GM19438 (cell line): ENCODE results near the gene ZBTB3.
"Not testable (repeated sequence)": the region's sequence is repeated elsewhere in the genome, so short reads cannot be mapped to it uniquely, and the experiment has no call there.

Experiments used
- ATAC-seq: cut with Tn5 transposase; IDR thresholded peaks from one replicate; pipeline ENCODE4 v1.9.1; 2021; ENCODE audit warnings: low read depth; ENCODE audit not compliant: unreplicated experiment

The ZBTB3 gene

DNA sequence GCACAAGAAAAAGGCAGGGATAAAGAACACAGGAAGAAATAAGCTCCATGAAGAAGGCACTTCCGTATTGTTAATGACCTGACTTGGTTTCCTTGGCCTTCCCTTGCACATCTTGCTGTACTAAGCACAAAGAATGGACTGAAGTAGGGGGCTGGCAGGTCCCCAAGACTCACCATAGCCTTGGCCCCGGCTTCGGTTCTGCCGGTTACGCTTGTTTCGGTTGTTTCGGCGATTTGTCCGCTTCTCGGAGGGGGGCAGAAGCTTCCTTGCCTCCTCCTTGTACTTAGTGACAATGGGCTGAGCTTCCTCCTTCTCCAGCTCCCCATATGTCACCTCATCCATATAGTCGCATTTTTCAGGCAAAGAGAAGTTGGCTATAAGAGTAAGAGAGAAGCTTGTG lies 37.1 kb downstream of the ZBTB3 start:
- no peak for ATAC-seq

- no peak for ATAC-seq
These were observed 37.8 kb downstream of the ZBTB3 start for GRCh38 chr11:62716206-62716605.

GRCh38 chr11:62715150-62716130 lies 38.5 kb downstream of the ZBTB3 start:
- no peak for ATAC-seq

DNA sequence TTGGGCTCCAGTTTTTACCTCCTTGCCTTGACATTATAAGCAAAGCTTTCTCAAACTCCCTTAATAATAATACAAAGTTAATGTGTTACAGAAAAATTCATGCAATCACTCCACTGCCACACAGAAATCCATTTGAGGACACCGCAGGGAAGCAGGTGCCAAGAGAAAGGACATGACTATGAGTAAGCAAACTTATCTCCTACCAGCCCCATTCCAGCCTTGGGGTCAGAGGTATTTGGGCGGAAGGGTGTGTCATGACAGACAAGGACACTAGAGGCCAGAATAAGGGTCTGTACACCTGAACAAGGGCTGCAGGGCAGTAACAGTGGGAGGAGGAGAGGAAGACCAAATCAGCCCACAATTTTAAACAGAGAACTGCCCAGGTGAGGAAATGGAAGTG lies 40.6 kb downstream of the ZBTB3 start:
- ATAC-seq: no peak

- no peak for ATAC-seq
These were observed 41.1 kb downstream of the ZBTB3 start for GRCh38 chr11:62712861-62713260.

DNA sequence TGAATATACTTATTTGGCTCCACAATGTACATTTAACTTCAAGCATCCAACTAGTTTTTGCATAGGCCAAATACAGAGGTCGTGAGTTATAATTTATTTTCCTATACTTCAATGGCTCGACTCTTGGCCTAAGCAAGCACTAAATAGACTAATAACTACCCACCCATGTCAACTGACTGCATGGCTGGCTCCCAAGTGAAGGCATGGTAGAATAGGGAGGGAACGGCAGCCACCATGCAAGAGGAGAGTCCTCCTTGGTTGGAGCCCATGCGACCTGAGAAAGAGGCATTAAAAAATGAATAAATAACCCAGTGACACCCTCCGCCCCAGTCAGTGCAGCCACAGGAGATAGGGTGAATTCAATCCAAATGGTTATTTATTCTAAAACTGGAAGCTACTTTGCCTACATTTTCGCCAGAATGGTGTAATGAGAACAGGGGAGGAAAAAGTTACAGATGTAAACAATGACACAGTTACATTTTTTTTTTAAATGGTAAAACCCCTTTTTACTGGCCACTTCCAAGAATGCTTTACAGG lies 41.6 kb downstream of the ZBTB3 start:
- no peak for ATAC-seq

DNA sequence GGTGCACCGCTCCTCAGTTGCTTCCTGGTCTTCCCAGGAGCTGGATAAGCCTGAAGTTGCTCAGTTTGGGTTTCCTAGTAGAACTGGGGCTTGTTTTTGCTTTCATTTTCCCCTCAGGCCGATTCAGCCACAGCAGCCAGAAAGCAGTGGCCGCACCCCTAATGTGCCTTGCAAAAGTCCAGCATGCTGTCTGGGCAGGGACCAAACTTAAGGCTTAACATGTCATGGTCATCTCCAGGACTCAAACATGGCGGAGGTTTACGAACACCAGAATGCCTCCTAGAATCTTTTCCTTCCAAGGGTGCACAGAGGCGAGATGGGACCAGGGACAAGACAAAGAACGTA lies 44.0 kb downstream of the ZBTB3 start:
- ATAC-seq: no peak

GRCh38 chr11:62709247-62710000 lies 44.5 kb downstream of the ZBTB3 start:
- peak; percentile 56 for ATAC-seq

GRCh38 chr11:62708793-62709192 lies 45.2 kb downstream of the ZBTB3 start:
- no peak for ATAC-seq

DNA sequence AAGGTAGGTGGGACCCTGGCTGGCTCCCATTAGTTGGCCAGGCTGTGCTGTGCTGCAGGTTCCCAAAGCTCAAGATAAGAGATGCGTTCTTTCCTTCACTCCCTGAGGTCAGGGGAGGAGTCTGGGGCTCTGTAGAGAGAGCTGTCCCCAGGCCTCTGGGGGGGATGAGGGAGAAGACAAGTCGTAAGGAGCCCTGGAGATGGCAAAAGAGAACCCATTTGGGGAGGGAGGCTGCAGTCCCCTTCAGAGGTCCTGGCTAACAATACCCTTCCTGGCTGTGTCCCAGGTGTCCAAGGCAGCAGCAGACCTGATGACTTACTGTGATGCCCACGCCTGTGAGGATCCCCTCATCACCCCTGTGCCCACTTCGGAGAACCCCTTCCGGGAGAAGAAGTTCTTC lies 45.6 kb downstream of the ZBTB3 start:
- ATAC-seq: no peak

DNA sequence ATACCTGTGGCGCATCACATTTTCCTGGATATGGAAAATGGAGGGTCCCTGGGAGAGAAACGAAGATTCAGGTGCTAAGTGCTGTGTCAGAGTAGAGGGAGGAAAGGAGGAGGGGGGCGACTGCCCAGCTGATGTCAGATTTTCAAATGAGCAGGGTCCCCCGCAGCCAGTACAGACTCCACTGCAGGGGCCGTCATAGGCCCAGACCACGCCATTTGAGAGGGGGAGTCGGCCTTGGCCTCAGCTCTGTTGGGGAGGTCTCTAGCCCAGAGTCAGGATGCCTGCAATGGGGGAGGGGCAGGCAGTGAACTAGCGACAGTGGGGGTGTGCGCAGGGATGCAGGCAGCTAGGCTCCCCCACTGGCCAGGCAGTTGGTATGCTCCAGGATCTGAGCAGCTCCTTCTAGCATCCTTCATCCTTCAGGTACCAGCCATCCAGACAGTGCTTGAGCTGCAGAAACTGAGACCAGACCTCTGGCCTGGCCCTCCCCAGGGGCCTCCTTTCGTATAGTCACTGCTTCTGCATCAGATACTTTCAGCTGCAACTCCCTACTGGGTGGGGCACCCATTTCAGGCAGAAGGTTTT lies 46.6 kb downstream of the ZBTB3 start, which contains the start of the genes BSCL2 and GNG3:
Gene BSCL2 (minus strand): TSS at position 148 of the 585 bp plus-strand sequence. CDS start 229 bp downstream, outside the sequence.
Gene GNG3 (plus strand): TSS at position 400 of the 585 bp plus-strand sequence. CDS start 620 bp downstream, outside the sequence.
- no peak for ATAC-seq

DNA sequence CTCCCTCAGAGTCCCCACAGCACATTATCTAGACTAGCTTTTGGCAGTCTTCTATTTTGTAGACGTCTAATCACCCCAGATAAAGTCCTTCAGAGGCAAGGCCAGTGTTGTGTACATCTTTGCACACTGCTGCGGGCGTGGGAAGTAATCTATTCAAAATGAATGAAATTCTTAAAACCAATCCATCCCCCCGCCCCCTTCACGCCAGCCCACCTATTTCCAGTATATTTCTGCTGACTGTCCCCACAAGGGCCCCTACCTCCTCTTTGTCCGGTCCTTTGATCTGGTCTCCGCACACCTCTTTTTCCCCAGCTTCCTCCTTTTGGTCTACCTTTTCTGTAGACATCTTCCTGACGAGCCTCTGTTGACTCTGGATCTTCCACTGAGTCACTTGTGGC lies 47.1 kb downstream of the ZBTB3 start:
- no peak for ATAC-seq

GRCh38 chr11:62705880-62706849 lies 47.8 kb downstream of the ZBTB3 start:
- peak; percentile 50 for ATAC-seq

GRCh38 chr11:62705413-62705812 lies 48.5 kb downstream of the ZBTB3 start:
- ATAC-seq: no peak

DNA sequence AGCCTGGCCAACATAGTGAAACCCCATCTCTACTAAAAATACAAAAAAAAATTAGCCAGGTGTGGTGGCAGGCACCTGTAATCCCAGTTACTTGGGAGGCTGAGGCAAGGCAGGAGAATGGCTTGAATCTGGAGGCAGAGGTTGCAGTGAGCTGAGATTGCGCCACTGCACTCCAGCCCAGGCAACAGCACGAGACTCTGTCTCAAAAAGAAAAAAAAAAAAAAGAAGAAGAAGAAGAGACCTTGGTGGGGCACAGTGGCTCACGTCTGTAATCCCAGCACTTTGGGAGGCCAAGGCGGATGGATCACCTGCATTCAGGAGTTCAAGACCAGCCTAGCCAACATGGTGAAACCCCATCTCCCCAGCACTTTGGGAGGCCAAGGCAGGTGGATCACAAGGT lies 50.0 kb downstream of the ZBTB3 start:
- not testable (repeated sequence) for ATAC-seq

GRCh38 chr11:62702246-62702645 lies 51.7 kb downstream of the ZBTB3 start:
- no peak for ATAC-seq
